IPS-11a (cell line): ENCODE measurements around the gene DPYD.
"Not testable (repeated sequence)": the region's sequence is repeated elsewhere in the genome, so short reads cannot be mapped to it uniquely, and the experiment has no call there.

Source experiments
- H3K4me3 ChIP-seq: one replicate; pipeline ENCODE4 v1.5.1; 2013; ENCODE audit warnings: low read depth, low read length, control low read depth

Gene DPYD

GRCh38 chr1:97243973-97244560, 676.8 kb downstream of the DPYD start:
- no peak overlapping the region for H3K4me3 ChIP-seq

- no peak overlapping the region for H3K4me3 ChIP-seq
Measured at GRCh38 chr1:97238816-97239215, 682.0 kb downstream of the DPYD start.

- not testable (repeated sequence) for H3K4me3 ChIP-seq
Measured at GRCh38 chr1:97231354-97231753, 689.5 kb downstream of the DPYD start.

GRCh38 chr1:97212671-97213070, 708.2 kb downstream of the DPYD start:
- H3K4me3 ChIP-seq = no peak overlapping the region

GRCh38 chr1:97210307-97210706, 710.5 kb downstream of the DPYD start:
- H3K4me3 ChIP-seq = no peak overlapping the region

- no peak overlapping the region for H3K4me3 ChIP-seq
Measured at GRCh38 chr1:97209381-97209957, 711.4 kb downstream of the DPYD start.

GRCh38 chr1:97207868-97208267, 713.0 kb downstream of the DPYD start:
- H3K4me3 ChIP-seq = no peak overlapping the region

GRCh38 chr1:97204468-97204867, 716.4 kb downstream of the DPYD start:
- no peak overlapping the region for H3K4me3 ChIP-seq

- no peak overlapping the region for H3K4me3 ChIP-seq
Measured at GRCh38 chr1:97202481-97203380, 718.1 kb downstream of the DPYD start.

- no peak overlapping the region for H3K4me3 ChIP-seq
Measured at GRCh38 chr1:97201641-97202040, 719.2 kb downstream of the DPYD start.

GRCh38 chr1:97200595-97200994, 720.2 kb downstream of the DPYD start:
- H3K4me3 ChIP-seq = no peak overlapping the region

GRCh38 chr1:97196825-97197516, 723.9 kb downstream of the DPYD start:
- H3K4me3 ChIP-seq = no peak overlapping the region

GRCh38 chr1:97192872-97193572, 727.8 kb downstream of the DPYD start:
- no peak overlapping the region for H3K4me3 ChIP-seq

GRCh38 chr1:97190326-97190725, 730.5 kb downstream of the DPYD start:
- no peak overlapping the region for H3K4me3 ChIP-seq

- H3K4me3 ChIP-seq = no peak overlapping the region
Measured at GRCh38 chr1:97186381-97186780, 734.5 kb downstream of the DPYD start.

GRCh38 chr1:97174039-97174704, 746.7 kb downstream of the DPYD start:
- no peak overlapping the region for H3K4me3 ChIP-seq

- H3K4me3 ChIP-seq = no peak overlapping the region
Measured at GRCh38 chr1:97170300-97170699, 750.5 kb downstream of the DPYD start.

GRCh38 chr1:97168056-97168455, 752.8 kb downstream of the DPYD start:
- H3K4me3 ChIP-seq = no peak overlapping the region

GRCh38 chr1:97167246-97167645, 753.6 kb downstream of the DPYD start:
- no peak overlapping the region for H3K4me3 ChIP-seq

- H3K4me3 ChIP-seq = no peak overlapping the region
Measured at GRCh38 chr1:97166626-97167025, 754.2 kb downstream of the DPYD start.
